GM19025 (cell line): ENCODE data around the gene WDR73.

Experiments
- ATAC-seq: cut with Tn5 transposase; IDR thresholded peaks from one replicate; pipeline ENCODE4 v1.9.1; 2021; ENCODE audit warnings: mild to moderate bottlenecking, low read depth, moderate library complexity; ENCODE audit not compliant: unreplicated experiment

The WDR73 gene

DNA sequence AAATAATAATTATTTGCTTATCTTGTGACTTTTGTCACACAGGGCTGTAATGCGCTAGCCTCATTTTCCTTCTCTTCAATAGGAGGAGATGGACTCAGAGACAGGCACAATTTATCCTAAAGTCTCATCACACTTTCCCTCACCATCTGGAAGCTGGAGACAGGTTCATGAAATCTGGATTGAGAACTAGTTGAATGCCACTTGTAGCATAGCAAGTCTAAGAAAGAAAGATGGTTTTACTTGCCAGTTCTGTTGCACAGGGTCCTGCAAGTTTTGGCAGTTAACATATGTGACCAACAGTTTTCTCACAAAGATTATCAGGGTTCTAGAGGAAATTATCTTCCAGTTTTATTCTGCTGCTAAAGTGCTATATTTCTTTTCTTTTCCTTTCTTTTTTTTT lies 62.3 kb downstream of the WDR73 start:
- no peak for ATAC-seq

DNA sequence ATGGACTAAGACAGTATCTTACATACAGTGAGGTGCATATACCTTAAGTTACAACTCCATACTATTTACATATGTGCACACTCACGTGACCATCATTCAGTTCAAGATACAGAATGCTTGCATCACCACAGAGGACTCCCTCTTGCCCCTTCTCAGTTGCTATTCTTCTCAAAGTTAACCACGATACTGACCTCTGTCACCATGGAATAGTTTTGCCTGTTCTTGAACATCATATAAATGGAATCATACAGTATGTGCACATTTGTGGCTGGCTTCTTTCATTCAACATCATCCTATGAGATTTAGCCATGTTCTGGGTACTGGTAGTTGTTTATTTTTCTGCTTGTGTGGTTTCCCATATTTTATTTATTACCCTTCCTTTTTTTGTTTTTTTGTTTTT lies 63.7 kb downstream of the WDR73 start:
- no peak for ATAC-seq
